GM21360 (cell line): Measurements from ENCODE around the gene PCBD2.
A peak's percentile ranks its signal among the peaks of the same experiment; 100 is the strongest.
"Not testable (repeated sequence)": the region's sequence is repeated elsewhere in the genome, so short reads cannot be mapped to it uniquely, and the experiment has no call there.

Experiments
- ATAC-seq: cut with Tn5 transposase; IDR thresholded peaks from one replicate; pipeline ENCODE4 v1.9.1; 2021; ENCODE audit warnings: mild to moderate bottlenecking, moderate library complexity; ENCODE audit not compliant: unreplicated experiment

The PCBD2 gene

DNA sequence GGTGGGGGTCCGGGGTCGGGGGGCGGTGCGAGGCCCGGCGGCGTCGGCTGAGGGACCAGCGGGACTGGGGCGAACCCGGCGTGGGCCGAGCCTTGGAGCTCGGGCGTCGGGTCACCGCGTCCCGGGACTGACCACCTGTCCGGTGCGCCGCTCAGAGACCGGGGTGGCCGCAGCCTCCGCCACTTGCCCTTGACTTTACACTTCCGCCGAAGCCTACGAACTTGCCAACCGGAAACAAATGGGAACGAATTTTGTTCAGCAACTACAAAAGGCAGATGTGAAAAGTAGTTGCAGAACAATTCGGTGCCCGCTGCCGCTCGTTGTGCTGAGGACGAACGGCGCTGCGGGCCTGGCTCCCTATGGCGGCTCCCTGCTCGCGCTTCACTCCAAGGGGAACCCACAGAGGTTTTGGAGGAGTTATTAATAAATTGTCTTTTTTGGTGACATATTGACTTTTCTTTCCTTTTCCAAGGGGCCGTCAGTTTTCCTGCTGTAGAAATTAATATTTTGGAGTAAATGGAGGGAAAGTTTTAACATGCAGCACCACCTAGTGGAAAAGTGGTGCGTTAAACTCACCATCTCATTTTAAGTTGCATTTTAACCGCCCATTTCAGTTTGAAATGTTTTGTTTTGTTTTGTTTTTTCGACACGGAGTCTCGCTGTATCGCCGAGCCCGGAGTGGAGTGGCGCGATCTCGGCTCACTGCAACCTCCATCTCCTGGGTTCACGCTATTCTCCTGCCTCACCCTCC, 490 bp downstream of the PCBD2 start:
- peak; percentile 32 for ATAC-seq

DNA sequence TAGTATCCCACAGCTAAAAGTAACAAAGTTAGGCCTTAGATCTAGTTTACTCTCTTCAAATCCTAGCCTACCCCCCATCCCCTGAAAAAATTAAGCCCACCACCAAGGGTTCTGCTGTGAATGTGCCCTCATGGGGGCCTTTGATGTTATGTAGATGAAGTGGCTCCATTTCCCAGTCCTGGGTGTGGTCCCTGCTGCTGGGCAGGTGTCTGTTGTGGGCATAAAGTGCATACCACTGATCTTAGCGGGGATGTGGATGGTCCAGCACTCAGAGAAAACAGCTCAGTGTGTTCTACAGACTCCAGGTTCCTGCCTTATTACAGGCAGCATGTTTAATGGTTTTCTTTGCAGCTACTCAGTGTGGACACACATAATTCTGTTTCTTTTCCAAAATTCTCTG, 1.9 kb downstream of the PCBD2 start:
- ATAC-seq, result no peak

DNA sequence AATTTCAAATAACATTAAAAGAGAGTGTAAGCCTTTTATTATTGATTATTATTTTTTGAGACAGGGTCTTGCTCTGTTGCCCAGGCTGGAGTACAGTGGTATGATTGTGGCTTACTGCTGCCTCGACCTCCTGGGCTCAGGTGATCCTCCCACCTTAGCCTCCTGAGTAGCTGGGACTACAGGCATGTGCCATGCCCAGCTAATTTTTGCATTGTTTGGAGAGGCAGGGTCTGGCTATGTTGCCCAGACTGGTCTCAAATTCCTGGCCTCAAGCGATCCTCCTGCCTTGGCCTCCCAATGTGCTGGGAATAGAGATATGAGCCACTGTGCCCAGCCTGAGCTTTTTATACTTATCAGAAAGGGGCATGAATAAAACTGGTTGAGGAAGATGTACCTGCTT, 5.8 kb downstream of the PCBD2 start:
- not testable (repeated sequence) for ATAC-seq

DNA sequence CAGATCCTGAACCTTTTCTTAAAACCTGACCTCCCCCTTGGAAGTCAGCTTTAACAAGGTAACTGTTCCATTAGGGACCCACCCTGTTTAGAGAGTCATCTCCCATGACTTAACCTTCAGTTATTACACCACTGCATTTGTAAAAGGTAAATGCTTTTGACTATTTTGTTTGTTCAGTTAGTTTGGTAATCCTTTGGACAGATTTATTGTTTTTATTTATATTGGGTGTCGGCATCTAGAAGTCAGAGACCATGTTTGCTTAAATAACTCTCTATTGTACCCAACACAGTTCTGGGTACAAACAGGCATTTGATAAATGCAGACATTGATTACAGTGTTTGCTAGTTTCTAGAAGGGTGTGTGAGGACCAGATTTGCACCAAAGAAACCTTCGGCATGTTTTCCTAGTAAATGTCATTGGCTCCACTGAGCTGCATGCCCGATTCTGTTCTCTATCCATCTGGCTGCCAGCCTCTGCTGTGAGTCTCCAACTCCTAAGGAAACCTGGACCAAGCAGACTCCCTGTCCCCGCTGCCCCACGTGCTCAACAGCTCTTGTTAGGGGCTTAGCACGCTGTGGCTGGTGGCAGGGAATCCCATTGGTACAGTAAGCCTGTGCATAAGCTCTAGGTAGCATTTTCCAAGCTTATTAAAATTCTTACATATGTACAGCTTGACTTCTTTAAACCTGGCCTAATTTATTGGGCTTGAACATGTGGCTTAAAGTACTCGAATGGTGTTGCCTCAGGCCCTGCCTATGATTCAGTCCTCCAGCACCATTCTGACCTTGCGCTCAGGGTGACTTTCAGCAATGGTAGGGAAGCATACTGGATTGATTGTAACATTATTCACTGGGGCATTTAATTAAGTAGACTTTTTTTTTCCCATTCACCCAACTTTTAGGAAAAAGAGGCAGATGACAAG, 6.6 kb downstream of the PCBD2 start:
- no peak for ATAC-seq

DNA sequence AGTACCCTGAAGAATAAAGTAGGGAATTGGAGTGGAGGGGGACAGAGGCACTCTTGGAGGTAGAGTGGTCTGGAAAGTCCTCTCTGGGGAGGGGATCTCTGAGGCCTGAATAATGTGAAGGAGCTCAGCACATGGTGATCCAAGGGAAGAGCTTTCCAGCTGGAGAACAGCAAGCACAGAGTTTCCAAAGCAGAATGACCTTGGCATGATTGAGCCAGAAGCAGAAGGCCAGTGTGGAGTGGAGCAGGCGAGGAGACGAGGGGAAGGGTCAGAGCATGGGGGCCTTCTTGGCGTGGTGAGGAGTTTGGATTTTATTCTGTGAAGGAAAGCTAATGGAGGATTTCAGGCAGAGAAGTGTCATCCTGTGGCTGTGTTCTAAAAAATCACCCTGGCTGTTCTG, 8.3 kb downstream of the PCBD2 start:
- ATAC-seq, result no peak

DNA sequence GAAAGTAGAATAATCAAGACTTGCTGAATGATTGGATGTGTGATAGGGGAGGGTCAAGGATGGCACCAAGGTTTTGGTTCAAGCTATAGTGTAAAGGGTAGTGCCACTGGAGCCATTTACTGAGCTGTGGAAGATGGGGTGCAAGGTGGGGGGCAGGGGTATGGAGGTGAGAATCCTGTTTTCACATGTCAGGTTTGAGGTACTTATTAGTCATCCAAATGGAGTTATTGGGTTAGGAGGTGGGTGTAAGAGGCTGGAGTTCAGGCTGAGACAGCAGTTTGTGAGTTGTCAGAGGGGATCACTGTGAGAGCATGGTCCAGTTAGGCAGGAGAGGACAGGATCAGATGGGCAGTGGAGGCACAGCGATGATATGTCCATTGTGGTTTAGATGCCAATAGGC, 8.9 kb downstream of the PCBD2 start:
- no peak for ATAC-seq

DNA sequence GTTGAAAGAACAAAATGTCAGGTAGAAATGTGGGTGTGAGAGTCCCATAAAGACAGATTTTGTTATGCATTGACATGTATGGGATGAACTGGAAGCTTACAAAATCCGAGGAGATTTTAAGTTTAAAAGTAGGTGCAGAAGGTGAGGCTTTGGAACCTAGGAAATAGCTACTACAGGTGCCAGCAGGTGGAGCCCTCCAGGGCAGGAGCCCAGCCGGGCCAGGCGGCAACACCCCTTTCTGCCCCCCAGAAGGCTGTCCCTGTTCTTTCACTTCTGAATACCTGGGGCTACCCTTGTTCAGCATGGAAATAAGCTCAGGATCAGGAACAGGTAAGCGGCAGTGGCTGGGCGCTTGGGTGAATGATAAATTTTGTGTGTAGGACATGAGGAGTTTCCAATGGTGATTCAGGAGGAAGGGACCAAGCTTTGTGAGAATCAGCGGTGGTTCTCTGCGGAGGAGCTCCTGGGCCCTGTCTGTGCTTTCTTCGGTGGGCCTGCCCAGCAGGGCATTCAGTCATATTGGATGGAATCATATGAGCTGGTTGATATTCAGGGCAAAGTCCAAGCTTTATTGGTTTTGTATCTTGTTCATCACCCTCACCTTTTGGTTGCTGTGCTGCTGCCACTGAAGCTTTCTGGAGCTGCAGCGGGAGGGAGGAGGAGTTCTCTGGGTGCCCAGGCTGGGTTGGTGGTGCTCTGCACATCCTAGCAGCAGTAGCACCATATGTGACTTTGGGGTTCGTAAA, 12.3 kb downstream of the PCBD2 start:
- ATAC-seq, result no peak

DNA sequence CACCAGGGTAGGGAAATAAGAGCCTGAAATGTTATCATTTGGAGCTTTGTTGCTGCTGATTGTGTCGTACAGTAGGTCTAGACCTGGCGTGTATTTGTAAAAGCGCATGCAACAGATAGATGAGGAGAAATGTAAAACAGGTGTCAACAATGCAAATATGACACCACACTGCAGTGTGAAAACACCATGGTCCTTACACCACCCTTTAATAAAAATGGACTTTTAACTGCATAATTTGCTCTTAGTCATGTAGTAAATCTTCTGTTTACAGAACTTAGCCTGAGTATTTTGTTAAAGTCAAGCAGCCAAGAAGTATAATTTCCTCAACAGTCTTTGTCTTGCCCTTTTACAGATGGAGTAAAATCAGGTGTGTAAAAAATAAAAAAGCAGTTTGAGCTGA, 13.9 kb downstream of the PCBD2 start:
- ATAC-seq, result no peak

DNA sequence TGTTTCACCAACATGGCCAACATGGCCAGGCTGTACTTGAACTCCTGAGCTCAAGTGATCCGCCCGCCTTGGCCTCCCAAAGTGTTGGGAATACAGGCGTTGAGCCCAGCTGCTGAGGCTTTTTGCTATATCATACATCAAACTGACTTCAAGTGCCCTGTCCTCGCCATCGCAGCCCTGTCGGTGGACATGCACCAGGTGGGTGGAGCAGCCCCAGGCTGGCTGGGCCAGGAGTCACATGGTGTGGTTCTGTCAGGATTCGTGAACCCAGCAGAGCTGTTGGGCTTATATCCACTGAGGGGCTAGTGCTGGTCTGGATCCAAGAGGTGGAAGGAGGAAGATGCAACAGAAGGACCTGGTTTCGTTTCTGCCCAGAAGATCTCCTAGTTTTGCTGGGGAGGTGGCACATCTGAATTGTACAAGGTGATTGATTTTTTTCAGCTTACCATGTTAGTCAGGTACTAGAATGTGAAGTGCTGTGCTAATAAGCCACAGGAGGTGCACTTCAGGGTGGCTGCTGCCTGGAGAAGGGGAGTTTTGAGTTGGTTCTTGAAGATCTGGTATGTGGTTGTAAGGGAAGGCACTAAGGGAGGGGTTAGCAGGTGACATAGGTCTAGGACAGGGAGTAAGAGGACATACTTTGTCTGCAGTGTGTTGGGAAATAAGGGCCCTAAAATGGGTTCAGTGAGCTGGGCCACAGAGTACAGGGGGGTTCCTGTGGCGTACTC, 16.1 kb downstream of the PCBD2 start:
- no peak for ATAC-seq

DNA sequence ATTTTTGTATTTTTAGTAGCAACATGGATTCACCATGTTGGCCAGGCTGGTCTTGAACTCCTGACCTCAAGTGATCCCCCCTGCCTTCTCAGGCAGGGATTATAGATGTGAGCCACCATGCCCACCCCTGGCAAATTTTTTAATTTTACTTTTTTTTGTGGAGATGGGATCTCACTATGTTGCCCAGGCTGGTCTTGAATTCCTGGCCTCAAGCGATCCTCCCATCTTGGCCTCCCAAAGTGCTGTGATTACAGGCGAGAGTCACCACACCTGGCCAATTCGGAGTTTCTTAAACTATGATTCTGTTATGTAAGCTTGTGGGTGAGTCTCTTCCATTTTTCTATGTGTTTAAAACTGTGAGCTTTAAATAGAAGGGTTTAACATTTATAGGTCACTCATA, 27.6 kb downstream of the PCBD2 start:
- no peak for ATAC-seq

DNA sequence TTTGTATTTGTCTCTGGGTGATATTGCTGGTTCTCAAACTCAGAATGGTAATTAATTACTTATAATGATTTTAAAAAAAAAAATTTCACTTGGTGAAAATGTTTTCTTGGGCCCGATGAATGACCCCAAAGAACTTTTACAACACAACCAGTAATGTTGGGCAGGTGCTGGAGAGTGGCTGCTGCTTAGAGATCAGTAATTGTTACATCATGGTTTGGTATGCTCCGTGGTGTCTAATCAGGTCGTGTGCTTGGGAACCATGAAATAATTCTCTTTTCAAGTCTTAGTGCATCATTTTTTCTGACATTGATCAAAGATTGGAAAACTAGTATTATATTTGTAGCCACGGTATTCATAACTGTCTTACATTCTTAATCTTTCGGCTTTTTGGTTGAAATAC, 29.3 kb downstream of the PCBD2 start:
- ATAC-seq, result no peak

DNA sequence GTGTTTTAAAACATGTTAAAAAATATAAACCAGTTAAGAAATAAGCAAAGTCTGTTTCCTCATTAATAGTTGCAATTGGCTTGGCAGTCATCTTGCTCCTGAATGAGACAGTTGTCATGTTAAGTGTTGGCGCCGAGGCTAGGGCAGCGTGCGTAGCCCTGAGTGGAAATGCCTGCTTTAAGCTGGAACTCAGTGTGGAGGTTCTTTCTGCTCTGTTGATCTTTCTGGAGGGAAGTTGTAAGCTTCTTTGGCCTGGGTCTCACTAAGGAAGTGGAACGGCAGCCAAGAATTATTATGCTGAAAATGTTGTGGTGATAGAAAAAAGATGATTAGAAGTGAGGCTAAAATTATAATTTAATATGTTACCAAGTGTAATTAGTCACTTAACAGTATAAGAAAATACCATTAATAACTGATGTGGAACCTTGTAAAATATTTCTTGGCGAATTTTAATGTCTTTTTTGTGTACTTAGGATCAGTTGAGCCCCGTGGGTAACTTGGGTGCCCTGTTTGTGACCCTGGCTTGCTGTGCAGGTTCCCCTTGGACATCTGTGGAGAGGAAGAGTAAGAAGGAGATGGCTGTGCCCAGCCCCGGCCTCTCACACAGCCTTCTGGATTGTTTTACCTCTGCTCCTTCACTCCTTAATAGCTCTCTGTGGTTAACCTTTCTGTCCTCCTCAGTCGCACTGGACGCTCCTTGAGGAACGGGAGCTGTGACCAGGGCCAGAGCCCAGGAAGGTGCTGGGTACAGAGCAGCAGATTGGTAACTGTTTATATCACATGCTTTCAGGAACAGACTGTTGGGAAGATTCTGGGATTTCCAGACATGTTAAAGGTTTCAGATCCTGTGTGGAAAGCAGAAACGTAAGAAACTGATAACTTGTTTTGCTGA, 31.0 kb downstream of the PCBD2 start:
- no peak for ATAC-seq

DNA sequence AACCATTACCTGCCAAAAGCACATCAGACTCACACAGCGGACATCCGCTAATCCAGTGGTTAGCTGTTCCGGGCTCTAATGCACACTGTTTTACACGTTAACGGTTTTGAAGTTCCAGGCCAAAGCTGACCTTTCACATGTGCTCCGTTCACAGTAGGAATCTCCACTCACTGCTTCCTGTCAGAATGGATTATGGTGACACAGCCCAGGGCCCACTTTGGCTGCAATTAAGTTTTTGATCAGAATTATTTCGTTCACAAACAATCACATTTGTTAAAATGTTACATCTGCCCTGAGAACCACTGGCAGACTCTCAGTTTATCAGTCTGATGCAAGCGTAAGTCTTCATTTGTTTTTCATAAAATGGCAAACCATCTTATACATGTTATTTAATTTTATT, 32.6 kb downstream of the PCBD2 start:
- no peak for ATAC-seq

DNA sequence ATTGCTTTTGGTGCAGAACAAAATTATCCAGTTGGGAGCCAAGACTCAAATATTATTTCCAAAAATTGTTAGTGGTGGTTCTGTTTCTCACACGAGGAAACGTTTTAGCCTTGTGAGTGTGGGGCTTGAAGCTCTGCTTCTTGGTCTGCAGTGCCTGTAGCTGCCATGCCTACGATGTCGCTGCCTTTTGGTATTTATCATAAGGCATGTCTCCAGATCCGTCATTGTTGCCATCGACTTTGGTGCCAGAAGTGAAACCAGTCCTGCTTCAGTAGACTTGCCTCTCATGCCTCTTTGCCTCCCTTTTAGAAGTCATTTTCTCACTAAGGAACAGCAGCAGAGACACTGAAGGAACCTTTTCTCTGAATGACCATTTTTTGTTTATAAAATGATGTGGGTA, 33.1 kb downstream of the PCBD2 start:
- no peak for ATAC-seq

DNA sequence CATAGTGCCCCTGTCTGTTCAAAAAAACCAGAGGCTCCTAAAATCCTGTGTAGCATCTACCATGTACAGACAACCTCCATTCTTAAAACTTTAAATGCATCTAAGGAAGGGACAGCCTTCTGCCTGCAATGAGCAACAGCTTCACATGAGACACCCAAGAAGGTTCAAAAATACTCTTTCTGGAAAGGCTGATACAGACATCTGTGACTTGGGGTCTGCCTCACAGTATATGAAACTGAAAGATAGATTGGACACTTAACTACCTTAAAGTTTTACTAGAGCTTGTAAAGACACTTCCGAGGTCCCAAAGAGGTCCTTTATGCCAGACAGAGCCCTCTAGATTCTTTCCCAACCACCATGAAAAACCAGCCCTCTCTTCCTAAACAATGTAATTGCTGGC, 34.6 kb downstream of the PCBD2 start:
- ATAC-seq, result no peak

DNA sequence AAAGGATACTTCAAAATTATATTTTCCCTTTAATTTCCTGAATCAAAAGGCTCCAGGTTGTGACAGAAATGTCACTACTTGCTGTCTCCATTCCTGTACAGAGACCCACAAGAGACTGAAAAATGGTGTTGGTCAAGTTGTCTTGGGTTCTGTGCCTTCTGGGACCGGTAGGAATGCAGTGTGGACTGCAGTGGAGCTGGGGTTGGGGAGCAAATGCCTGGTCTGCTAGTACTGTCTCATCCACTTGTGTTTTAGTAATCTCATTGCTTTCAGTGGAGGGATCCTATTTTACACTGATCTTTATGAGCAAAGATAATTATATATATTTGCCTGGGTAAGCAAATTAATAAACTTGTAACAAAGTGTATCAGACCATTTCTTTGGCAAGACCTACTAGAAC, 38.6 kb downstream of the PCBD2 start:
- no peak for ATAC-seq

DNA sequence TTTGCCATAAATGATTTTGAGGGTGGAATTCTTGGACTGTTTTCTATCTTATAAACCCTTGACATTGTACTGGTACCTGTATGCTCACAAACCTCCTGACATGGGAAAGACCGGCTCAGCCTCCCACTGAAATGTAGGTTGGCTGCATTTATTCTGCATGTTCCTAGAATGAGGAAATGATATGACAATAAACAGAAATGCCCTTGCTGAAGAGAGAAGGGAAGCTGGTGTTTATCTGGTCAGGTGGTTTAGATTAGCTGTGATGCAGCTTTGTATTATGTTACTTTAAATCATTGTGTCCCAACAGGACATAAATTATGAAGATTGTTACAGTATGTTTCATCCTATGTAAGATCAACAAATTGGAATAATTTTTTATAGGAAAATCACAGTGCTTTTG, 39.7 kb downstream of the PCBD2 start:
- ATAC-seq, result no peak

DNA sequence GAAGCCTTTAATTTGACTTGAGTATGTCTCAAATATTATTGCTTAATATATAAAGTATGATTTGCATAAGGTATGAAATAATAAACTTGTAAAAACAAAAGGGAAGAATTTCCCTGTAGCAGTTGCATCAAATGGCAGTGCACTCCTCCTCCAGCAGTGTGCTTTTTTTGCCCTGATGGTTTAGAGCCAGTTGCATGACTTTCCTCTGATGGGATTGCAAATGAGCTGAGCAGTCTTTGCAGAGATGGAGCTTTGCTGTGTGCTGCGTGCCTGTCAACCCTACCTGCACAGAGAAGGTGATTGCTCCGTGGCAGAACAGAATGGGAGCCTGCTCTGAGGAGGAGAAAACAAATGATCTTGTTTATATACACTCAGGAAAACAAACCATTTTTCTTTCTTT, 40.1 kb downstream of the PCBD2 start:
- no peak for ATAC-seq

DNA sequence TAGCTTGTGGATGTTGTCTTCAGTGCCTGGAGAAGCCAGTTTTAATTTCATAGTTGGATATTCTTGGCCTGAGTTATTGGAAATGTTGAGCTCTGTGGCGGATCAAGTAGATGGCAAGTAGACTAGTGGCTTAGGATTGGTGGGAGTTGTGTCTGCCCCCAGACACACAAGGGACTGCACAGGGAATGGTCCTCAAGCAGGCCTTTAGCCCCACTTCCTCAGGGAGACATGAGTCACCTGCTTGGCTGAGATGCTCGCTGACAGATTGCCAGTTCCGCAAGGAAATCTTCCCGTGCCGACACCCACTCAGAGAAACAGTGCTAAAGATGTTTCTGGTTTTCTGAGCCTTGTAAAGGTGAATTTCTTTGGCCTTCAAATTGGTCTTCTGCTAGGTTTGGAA, 44.0 kb downstream of the PCBD2 start:
- no peak for ATAC-seq

DNA sequence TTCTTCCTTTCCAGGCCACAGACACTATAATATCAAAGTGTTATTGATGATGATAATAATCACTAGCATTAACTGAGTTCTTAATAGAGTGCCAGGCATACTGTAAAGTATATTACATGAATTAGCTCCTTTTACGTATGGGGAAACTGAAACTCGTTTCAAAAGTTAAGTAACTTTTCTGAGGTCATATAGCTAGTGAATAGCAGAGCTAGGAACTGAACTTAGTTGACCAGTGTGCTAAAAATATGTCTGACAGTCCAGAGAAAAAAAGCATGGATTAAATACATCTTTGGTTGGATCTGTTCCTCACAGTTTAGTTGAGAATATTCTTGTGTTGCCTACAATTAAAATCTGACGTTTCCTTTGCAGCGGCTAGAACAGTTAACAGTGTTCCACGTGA, 44.4 kb downstream of the PCBD2 start:
- no peak for ATAC-seq
